Liver (tissue), 9 donors: ENCODE measurements around the gene FRMPD4. TPM values are rescaled to one million over a fixed set of nuclear protein-coding genes. Genes with fewer than 3 reads are reported as not detected.

ENCODE experiments used
- DNase-seq: peaks from one replicate; pipeline ENCODE4 v3.0.0-alpha.2; 2017; ENCODE audit warnings: low spot score
- H3K27ac ChIP-seq, 2 donors: one replicate each; pipeline ENCODE4 v1.7.0; 2013; ENCODE audit warnings: inconsistent platforms in 2 of 2, low read length in 2 of 2, control low read depth in 1 of 2, low read depth in 1 of 2, mild to moderate bottlenecking in 1 of 2
- H3K27me3 ChIP-seq, 4 donors: one replicate each; pipeline versions ENCODE4 v1.6.1 to v1.7.0; 2013; ENCODE audit warnings: low read length in 3 of 4, inconsistent platforms in 1 of 4, mild to moderate bottlenecking in 1 of 4, moderate library complexity in 1 of 4; ENCODE audit not compliant: control insufficient read depth in 4 of 4, insufficient read depth in 4 of 4
- H3K36me3 ChIP-seq, 4 donors: one replicate each; pipeline versions ENCODE4 v1.6.1 to v1.7.0; 2013; ENCODE audit warnings: low read length in 3 of 4, mild to moderate bottlenecking in 3 of 4, low read depth in 1 of 4, moderate library complexity in 1 of 4; ENCODE audit not compliant: control insufficient read depth in 4 of 4, insufficient read depth in 3 of 4
- H3K4me1 ChIP-seq, 4 donors: one replicate each; pipeline versions ENCODE4 v1.6.1 to v1.7.0; 2013; ENCODE audit warnings: low read length in 3 of 4, mild to moderate bottlenecking in 3 of 4, moderate library complexity in 1 of 4; ENCODE audit not compliant: control insufficient read depth in 4 of 4, insufficient read depth in 4 of 4
- H3K4me3 ChIP-seq, 3 donors: one replicate each; pipeline versions ENCODE4 v1.6.1 to v1.7.0; 2013; ENCODE audit warnings: low read length in 3 of 3, control low read depth in 1 of 3, low read depth in 1 of 3, mild to moderate bottlenecking in 1 of 3
- H3K9ac ChIP-seq, 2 donors: one replicate each; pipeline ENCODE4 v1.7.0; 2013; ENCODE audit warnings: low read length in 2 of 2, mild to moderate bottlenecking in 2 of 2, moderate library complexity in 2 of 2, control low read depth in 1 of 2, low read depth in 1 of 2
- H3K9me3 ChIP-seq, 4 donors: one replicate each; pipeline versions ENCODE4 v1.6.1 to v1.7.0; 2013; ENCODE audit warnings: low read length in 3 of 4; ENCODE audit not compliant: control insufficient read depth in 4 of 4
- EGR1 ChIP-seq, 2 donors: IDR thresholded peaks; 2 replicates each; pipeline ENCODE4 v1.6.1; 2016 to 2018; ENCODE audit warnings: antibody characterized with exemption in 2 of 2, low read depth in 2 of 2
- FOXA1 ChIP-seq: IDR thresholded peaks from 2 replicates; pipeline ENCODE4 v1.6.1; 2016; ENCODE audit warnings: antibody characterized with exemption
- GABPA ChIP-seq, 2 donors: IDR thresholded peaks in 1 of 2; conservative IDR thresholded peaks in 1 of 2; 2 replicates each; pipeline ENCODE4 v1.6.1; 2016; ENCODE audit warnings: antibody characterized with exemption in 2 of 2, mild to moderate bottlenecking in 1 of 2, moderate library complexity in 1 of 2
- HNF4G ChIP-seq: IDR thresholded peaks from 2 replicates; pipeline ENCODE4 v1.6.1; 2016; ENCODE audit warnings: antibody characterized with exemption
- JUND ChIP-seq, 2 donors: IDR thresholded peaks; 2 replicates each; pipeline ENCODE4 v1.6.1; 2016; ENCODE audit warnings: antibody characterized with exemption in 2 of 2
- NR2F2 ChIP-seq: IDR thresholded peaks from 2 replicates; pipeline ENCODE4 v1.6.1; 2016; ENCODE audit warnings: antibody characterized with exemption
- RAD21 ChIP-seq, 2 donors: IDR thresholded peaks; 2 replicates each; pipeline ENCODE4 v1.6.1; 2016; ENCODE audit warnings: antibody characterized with exemption in 2 of 2, mild to moderate bottlenecking in 2 of 2
- REST ChIP-seq: IDR thresholded peaks from 2 replicates; pipeline ENCODE4 v1.6.1; 2016; ENCODE audit warnings: antibody characterized with exemption, mild to moderate bottlenecking
- RXRA ChIP-seq, 2 donors: IDR thresholded peaks; 2 replicates each; pipeline ENCODE4 v1.6.1; 2017 to 2018; ENCODE audit warnings: antibody characterized with exemption in 2 of 2, mild to moderate bottlenecking in 1 of 2
- SP1 ChIP-seq: IDR thresholded peaks from 2 replicates; pipeline ENCODE4 v1.6.1; 2018; ENCODE audit warnings: antibody characterized with exemption, mild to moderate bottlenecking
- TAF1 ChIP-seq: conservative IDR thresholded peaks from 2 replicates; pipeline ENCODE4 v1.6.1; 2016; ENCODE audit warnings: antibody characterized with exemption, mild to moderate bottlenecking
- YY1 ChIP-seq: IDR thresholded peaks from 2 replicates; pipeline ENCODE4 v1.6.1; 2016; ENCODE audit warnings: antibody characterized with exemption, mild to moderate bottlenecking
- WGBS: extraction: QIAGEN DNeasy Blood & Tissue Kit; methylation state at CpG from one replicate; pipeline ENCODE4 v1.1.7; 2013; 5-methylcytosine and 5-hydroxymethylcytosine counted together
- polyA plus RNA-seq, 2 donors: library from polyadenylated mRNA; stranded (reverse) in 1 of 2; unstranded in 1 of 2; fragments of 200-250 nt in 1 of 2; fragments of >200 nt in 1 of 2; fragmentation: Nextera tagmentation in 1 of 2; extraction: Ambion mirVana in 1 of 2; gene quantifications; one replicate each; pipeline versions ENCODE4 v1.2.1 to v1.2.3, GENCODE V29; 2013 to 2015
- total RNA-seq, 2 donors: library from RNA; depleted of rRNA; stranded (reverse); fragments of >200 nt; gene quantifications; one replicate each; pipeline ENCODE4 v1.2.3, GENCODE V29; 2014
- TF ChIP-seq, protein P1 (sequence below): IDR thresholded peaks from 2 replicates; pipeline ENCODE4 v1.6.1; 2016; ENCODE audit warnings: antibody characterized with exemption
- TF ChIP-seq, protein P2 (sequence below): fragments of 150-350 bp; IDR thresholded peaks from 2 replicates; pipeline ENCODE4 v1.5.1; 2017; ENCODE audit warnings: improper control_type of control experiment, low read depth, low read length; ENCODE audit not compliant: missing input control
- donor health status: healthy.
- donor health status: healthy.
- donor health status: healthy.
- donor health status: healthy.
- donor health status: healthy.

Gene FRMPD4
- total and polyA plus RNA-seq, 4 donors = 0.01 to 0.08 (median 0.03) TPM; not detected in 1

- H3K4me3 ChIP-seq = no peak overlapping the region
- H3K36me3 ChIP-seq = no peaks in the 10 kb centered on the region
- H3K27me3 ChIP-seq = no peaks in the 10 kb centered on the region
- no peaks in the 10 kb centered on the region for H3K4me1 ChIP-seq
- DNase-seq = no peak
- no peak overlapping the region for H3K27ac ChIP-seq
- WGBS = 69% methylated on average over 5 of the region's 5 CpGs
- no peaks in the 10 kb centered on the region for H3K9me3 ChIP-seq
- H3K9ac ChIP-seq = no peak overlapping the region
- no peak for TF ChIP-seq SP1
- TF ChIP-seq JUND (IDR thresholded peaks at IDR 0.05) = no peak
- TF ChIP-seq, protein P1, sequence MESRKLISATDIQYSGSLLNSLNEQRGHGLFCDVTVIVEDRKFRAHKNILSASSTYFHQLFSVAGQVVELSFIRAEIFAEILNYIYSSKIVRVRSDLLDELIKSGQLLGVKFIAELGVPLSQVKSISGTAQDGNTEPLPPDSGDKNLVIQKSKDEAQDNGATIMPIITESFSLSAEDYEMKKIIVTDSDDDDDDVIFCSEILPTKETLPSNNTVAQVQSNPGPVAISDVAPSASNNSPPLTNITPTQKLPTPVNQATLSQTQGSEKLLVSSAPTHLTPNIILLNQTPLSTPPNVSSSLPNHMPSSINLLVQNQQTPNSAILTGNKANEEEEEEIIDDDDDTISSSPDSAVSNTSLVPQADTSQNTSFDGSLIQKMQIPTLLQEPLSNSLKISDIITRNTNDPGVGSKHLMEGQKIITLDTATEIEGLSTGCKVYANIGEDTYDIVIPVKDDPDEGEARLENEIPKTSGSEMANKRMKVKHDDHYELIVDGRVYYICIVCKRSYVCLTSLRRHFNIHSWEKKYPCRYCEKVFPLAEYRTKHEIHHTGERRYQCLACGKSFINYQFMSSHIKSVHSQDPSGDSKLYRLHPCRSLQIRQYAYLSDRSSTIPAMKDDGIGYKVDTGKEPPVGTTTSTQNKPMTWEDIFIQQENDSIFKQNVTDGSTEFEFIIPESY = no peak
- no peak for TF ChIP-seq GABPA (IDR thresholded peaks at IDR 0.05 in 1 of 2, conservative IDR thresholded peaks at IDR 0.05 in 1 of 2)
- no peak for TF ChIP-seq YY1
- no peak for TF ChIP-seq RAD21 (IDR thresholded peaks at IDR 0.05)
- TF ChIP-seq, protein P2, sequence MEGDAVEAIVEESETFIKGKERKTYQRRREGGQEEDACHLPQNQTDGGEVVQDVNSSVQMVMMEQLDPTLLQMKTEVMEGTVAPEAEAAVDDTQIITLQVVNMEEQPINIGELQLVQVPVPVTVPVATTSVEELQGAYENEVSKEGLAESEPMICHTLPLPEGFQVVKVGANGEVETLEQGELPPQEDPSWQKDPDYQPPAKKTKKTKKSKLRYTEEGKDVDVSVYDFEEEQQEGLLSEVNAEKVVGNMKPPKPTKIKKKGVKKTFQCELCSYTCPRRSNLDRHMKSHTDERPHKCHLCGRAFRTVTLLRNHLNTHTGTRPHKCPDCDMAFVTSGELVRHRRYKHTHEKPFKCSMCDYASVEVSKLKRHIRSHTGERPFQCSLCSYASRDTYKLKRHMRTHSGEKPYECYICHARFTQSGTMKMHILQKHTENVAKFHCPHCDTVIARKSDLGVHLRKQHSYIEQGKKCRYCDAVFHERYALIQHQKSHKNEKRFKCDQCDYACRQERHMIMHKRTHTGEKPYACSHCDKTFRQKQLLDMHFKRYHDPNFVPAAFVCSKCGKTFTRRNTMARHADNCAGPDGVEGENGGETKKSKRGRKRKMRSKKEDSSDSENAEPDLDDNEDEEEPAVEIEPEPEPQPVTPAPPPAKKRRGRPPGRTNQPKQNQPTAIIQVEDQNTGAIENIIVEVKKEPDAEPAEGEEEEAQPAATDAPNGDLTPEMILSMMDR = no peak
- no peak for TF ChIP-seq NR2F2
- no peak for TF ChIP-seq EGR1 (IDR thresholded peaks at IDR 0.05; ENCODE audit: low read depth in 2 of 2)
- no peak for TF ChIP-seq RXRA (IDR thresholded peaks at IDR 0.05)
- no peak for TF ChIP-seq TAF1
- no peak for TF ChIP-seq HNF4G
- no peak for TF ChIP-seq REST
- TF ChIP-seq FOXA1 = no peak
These were observed 107.7 kb downstream of the FRMPD4 start for GRCh38 chrX:12245650-12246645.

DNA sequence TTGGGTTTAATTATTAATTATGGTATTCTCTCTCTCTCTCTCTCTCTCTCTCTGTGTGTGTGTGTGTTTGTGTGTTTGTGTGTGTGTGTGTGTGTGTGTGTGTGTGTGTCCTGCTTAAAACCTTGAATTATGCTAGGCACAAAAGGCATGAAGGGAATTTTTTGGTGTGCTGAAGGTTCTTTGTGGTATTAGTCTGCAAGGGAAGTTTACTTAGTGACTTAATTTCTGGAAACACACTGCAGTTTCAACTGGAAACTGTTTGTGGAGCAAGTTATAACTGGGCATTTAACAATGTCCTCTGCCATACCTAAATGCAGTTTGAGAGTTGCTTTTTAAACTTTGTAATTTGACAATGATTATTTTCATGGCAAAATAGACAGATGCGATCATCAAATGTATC is 111.7 kb downstream of the FRMPD4 start:
- 86% methylated on average over 1 of the region's 1 CpG for WGBS
- no peaks in the 10 kb centered on the region for H3K9me3 ChIP-seq
- no peak for DNase-seq
- H3K27ac ChIP-seq = no peak overlapping the region
- TF ChIP-seq, protein P2 = no peak
- no peak for TF ChIP-seq FOXA1
- TF ChIP-seq RAD21 (IDR thresholded peaks at IDR 0.05) = no peak
- no peak for TF ChIP-seq TAF1
- no peak for TF ChIP-seq JUND (IDR thresholded peaks at IDR 0.05)
- TF ChIP-seq RXRA (IDR thresholded peaks at IDR 0.05) = no peak
- TF ChIP-seq EGR1 (IDR thresholded peaks at IDR 0.05; ENCODE audit: low read depth in 2 of 2) = no peak
- TF ChIP-seq, protein P1 = no peak
- TF ChIP-seq GABPA (IDR thresholded peaks at IDR 0.05 in 1 of 2, conservative IDR thresholded peaks at IDR 0.05 in 1 of 2) = no peak
- no peak for TF ChIP-seq YY1
- no peak overlapping the region for H3K4me3 ChIP-seq
- H3K4me1 ChIP-seq = no peaks in the 10 kb centered on the region
- no peak overlapping the region for H3K9ac ChIP-seq
- no peaks in the 10 kb centered on the region for H3K27me3 ChIP-seq
- H3K36me3 ChIP-seq = no peaks in the 10 kb centered on the region
